Measurements from ENCODE around the gene ATE1.

DNA sequence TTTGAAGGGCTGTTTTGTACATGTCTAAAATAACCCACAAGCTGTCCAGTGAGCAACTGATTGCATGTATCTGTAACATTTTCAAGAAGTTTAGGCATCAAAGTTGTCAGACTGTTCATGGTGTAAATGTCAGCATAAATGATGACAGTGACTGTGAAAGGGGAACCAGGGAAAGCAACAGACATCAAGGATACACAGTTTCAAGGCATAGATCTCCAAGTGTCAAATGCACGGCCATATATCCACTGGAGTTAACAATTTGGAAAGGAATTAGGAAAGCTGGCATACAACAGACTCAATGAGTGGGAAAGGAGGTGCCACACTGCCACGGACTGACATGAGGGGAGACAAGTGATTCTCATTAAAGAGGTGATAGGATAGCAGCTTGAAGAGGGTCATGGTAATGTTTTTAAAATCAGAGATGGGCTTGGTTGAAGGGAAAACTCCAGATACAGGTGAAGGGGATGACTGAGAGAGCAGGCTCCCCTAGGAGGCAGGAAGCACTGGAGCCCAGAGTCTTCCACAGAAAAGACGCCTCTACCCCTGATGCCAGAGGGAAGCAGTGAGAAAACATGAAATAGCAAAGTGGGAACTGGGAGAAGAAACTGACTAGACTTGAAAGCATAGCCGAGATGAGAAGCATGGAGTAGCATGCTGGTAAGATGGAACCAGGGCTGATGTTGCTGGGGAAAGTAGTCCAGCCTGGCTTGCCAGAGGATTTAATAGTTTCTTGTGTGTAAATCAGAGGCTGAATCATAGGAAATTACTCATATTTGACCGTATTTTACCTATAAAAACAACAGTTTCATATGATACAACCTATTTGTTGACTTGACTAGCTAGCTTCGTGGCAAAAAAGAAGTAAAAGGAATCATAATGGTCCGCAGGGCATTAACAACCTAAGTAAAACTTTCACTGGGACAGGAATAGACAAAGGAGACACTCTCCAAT lies 28.6 kb upstream of the ATE1 start:
- TF ChIP-seq CTCF (IDR thresholded peaks at IDR 0.05; ENCODE audit: borderline replicate concordance, extremely low read depth, low read length, poor library complexity, severe bottlenecking) (no peak), EZH2 (IDR thresholded peaks at IDR 0.05; ENCODE audit: borderline replicate concordance, low read depth, low read length, severe bottlenecking) (no peak)
